Natural killer cell (primary cell): ENCODE measurements around the gene CCND3. TPM values are rescaled to one million over a fixed set of nuclear protein-coding genes. Genes with fewer than 3 reads are reported as not detected.

Source experiments
- ATAC-seq, 3 donors: fragments of 150-1000 bp in 2 of 3; fragments of 200-7000 bp in 1 of 3; cut with Tn5 transposase; 1 replicate in 1 of 3; 2 replicates in 2 of 3; pipeline ENCODE4 v1.10.0; 2021; ENCODE audit warnings: mild to moderate bottlenecking in 2 of 3, moderate library complexity in 2 of 3
- DNase-seq, 2 donors: peaks; one replicate each; pipeline versions ENCODE4 v3.0.0 to v3.0.0-alpha.2; 2013 to 2021; ENCODE audit warnings: mixed read lengths in 1 of 2
- H3K27ac ChIP-seq: one replicate; pipeline ENCODE4 v1.5.1; 2013; ENCODE audit warnings: mild to moderate bottlenecking, low read length
- H3K27me3 ChIP-seq: one replicate; pipeline ENCODE4 v1.6.1; 2013; ENCODE audit warnings: low read length; ENCODE audit not compliant: control insufficient read depth, insufficient read depth
- H3K36me3 ChIP-seq: one replicate; pipeline ENCODE4 v1.6.1; 2013; ENCODE audit warnings: low read length; ENCODE audit not compliant: control insufficient read depth, insufficient read depth
- H3K4me1 ChIP-seq: one replicate; pipeline ENCODE4 v1.6.1; 2013; ENCODE audit warnings: low read length; ENCODE audit not compliant: control insufficient read depth, insufficient read depth
- H3K4me3 ChIP-seq: one replicate; pipeline ENCODE4 v1.5.1; 2013; ENCODE audit warnings: low read length
- H3K9me3 ChIP-seq: one replicate; pipeline ENCODE4 v1.6.1; 2013; ENCODE audit warnings: low read length; ENCODE audit not compliant: control insufficient read depth, insufficient read depth
- H3K27ac Mint-ChIP-seq, 2 donors: one replicate each; pipeline ENCODE4 v1.8.0; 2022; ENCODE audit warnings: mild to moderate bottlenecking in 2 of 2, mixed read lengths in 2 of 2, moderate library complexity in 1 of 2
- H3K27me3 Mint-ChIP-seq, 2 donors: one replicate each; pipeline ENCODE4 v1.8.0; 2022; ENCODE audit warnings: low read depth in 2 of 2, mixed read lengths in 2 of 2
- H3K36me3 Mint-ChIP-seq: one replicate; pipeline ENCODE4 v1.8.0; 2022; ENCODE audit warnings: mixed read lengths
- H3K4me1 Mint-ChIP-seq, 2 donors: one replicate each; pipeline ENCODE4 v1.8.0; 2022; ENCODE audit warnings: mixed read lengths in 2 of 2
- H3K4me3 Mint-ChIP-seq: one replicate; pipeline ENCODE4 v1.8.0; 2022; ENCODE audit warnings: mild to moderate bottlenecking, moderate library complexity, mixed read lengths
- H3K9me3 Mint-ChIP-seq, 2 donors: one replicate each; pipeline ENCODE4 v1.8.0; 2022; ENCODE audit warnings: mixed read lengths in 2 of 2
- CTCF ChIP-seq: fragments of 200-600 bp; IDR thresholded peaks from one replicate; pipeline ENCODE4 v1.8.0; 2022; ENCODE audit warnings: antibody characterized with exemption
- WGBS: methylation state at CpG from one replicate; pipeline ENCODE4 v1.1.7; 2013; ENCODE audit warnings: missing lambda C conversion rate; ENCODE audit not compliant: insufficient coverage; 5-methylcytosine and 5-hydroxymethylcytosine counted together
- intact Hi-C: fragments of 100-400 bp; cut with micrococcal nuclease; formaldehyde crosslinking; loops from one replicate; pipeline ENCODE4 v1.14.2; 2022
- total RNA-seq, 4 donors: library from RNA; stranded (reverse); fragments of 120-200 nt in 1 of 4; gene quantifications; one replicate each; pipeline versions ENCODE4 v1.2.3 to v1.2.4, GENCODE V29; 2013 to 2022

CCND3 gene
- total RNA-seq, 3 donors from 2014 or later (not counting 1 experiment from before 2014, with no cell fraction given), result 409 to 438 (median 438) TPM

GRCh38 chr6:41958022-41958856 lies 16.6 kb upstream of the CCND3 start:
- no peaks in the 10 kb centered on the region for H3K27me3 Mint-ChIP-seq
- TF ChIP-seq CTCF, result no peak
- H3K9me3 Mint-ChIP-seq, result no peaks in the 10 kb centered on the region
- peak overlapping the region; percentile 43 for H3K4me3 Mint-ChIP-seq
- no peaks in the 10 kb centered on the region for H3K36me3 Mint-ChIP-seq
- peak overlapping the region; percentile 75 to 78 for H3K27ac Mint-ChIP-seq
- H3K9me3 ChIP-seq, result no peaks in the 10 kb centered on the region
- peaks cover 61 to 69% of the 10 kb centered on the region in 2 donors for H3K4me1 Mint-ChIP-seq
- H3K4me1 ChIP-seq, result peaks cover 50% of the 10 kb centered on the region
- H3K27ac ChIP-seq, result peak overlapping the region; percentile 11
- DNase-seq, result no peak
- WGBS, result 97% methylated on average over 5 of the region's 6 CpGs
- intact Hi-C loops, result no loop called here
- H3K4me3 ChIP-seq, result no peak overlapping the region
- H3K27me3 ChIP-seq, result no peaks in the 10 kb centered on the region
- no peak for ATAC-seq
- peaks cover 6% of the 10 kb centered on the region for H3K36me3 ChIP-seq

- WGBS, result 80% methylated on average over 3 of the region's 4 CpGs
- intact Hi-C loops, result no loop called here
- Histone ChIP-seq H3K9me3 (no peaks in the 10 kb centered on the region), H3K27me3 (no peaks in the 10 kb centered on the region), H3K4me3 (no peak overlapping the region), H3K27ac (no peak overlapping the region), H3K4me1 (peaks cover 44% of the 10 kb centered on the region), H3K36me3 (peaks cover 12% of the 10 kb centered on the region)
- peak overlapping the region; percentile 75 to 78 for H3K27ac Mint-ChIP-seq
- DNase-seq (no peak), ATAC-seq (no peak)
- peaks cover 60 to 74% of the 10 kb centered on the region in 2 donors for H3K4me1 Mint-ChIP-seq
- H3K9me3 Mint-ChIP-seq, result no peaks in the 10 kb centered on the region
- H3K4me3 Mint-ChIP-seq, result no peak overlapping the region
- no peaks in the 10 kb centered on the region for H3K27me3 Mint-ChIP-seq
- no peak for TF ChIP-seq CTCF
- H3K36me3 Mint-ChIP-seq, result no peaks in the 10 kb centered on the region
Observed at GRCh38 chr6:41957117-41957516, 15.5 kb upstream of the CCND3 start.

DNA sequence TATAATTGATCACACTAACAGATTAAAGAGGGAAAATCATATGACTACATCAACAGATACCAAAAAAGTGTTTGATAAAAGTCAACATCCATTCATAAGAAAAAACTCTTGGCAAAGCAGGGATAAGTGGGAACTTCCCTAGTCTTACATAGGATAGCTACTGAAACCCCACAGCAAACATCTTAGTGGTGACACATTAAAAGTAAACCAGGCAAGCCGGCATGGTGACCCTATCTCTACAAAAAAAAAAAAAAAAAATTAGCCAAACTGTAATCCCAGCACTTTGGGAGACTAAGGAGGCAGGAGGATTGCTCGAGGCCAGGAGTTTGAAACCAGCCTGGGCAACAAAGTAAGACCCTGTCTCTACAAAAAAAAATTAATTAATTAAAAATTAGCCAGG lies 13.8 kb upstream of the CCND3 start:
- ATAC-seq (no peak), DNase-seq (no peak)
- H3K27me3 ChIP-seq, result no peaks in the 10 kb centered on the region
- no peak overlapping the region for H3K4me3 Mint-ChIP-seq
- peaks cover 31% of the 10 kb centered on the region for H3K4me1 ChIP-seq
- WGBS, result 100% methylated on average over 1 of the region's 2 CpGs
- no peak for TF ChIP-seq CTCF
- intact Hi-C loops, result no loop called here
- no peaks in the 10 kb centered on the region for H3K36me3 Mint-ChIP-seq
- H3K4me3 ChIP-seq, result no peak overlapping the region
- H3K9me3 Mint-ChIP-seq, result no peaks in the 10 kb centered on the region
- H3K27ac ChIP-seq, result no peak overlapping the region
- H3K9me3 ChIP-seq, result no peaks in the 10 kb centered on the region
- no peaks in the 10 kb centered on the region for H3K27me3 Mint-ChIP-seq
- H3K4me1 Mint-ChIP-seq, result peaks cover 50 to 68% of the 10 kb centered on the region in 2 donors
- peaks cover 14% of the 10 kb centered on the region for H3K36me3 ChIP-seq
- H3K27ac Mint-ChIP-seq, result peak overlapping the region; percentile 50 to 71
